Right atrium auricular region (tissue), 2 donors: Measurements from ENCODE around the gene MAP2K6. TPM values are rescaled to one million over a fixed set of nuclear protein-coding genes. Genes with fewer than 3 reads are reported as not detected.

Experiments used
- DNase-seq: peaks from one replicate; pipeline ENCODE4 v3.0.0-alpha.2; 2019; ENCODE audit warnings: low spot score
- H3K27ac ChIP-seq, 2 donors: fragments of 200-600 bp; sonication (generic); 1 replicate in 1 of 2; 2 replicates in 1 of 2; pipeline ENCODE4 v1.5.1; 2016 to 2019
- H3K27me3 ChIP-seq, 2 donors: fragments of 200-600 bp; sonication (generic); one replicate each; pipeline versions ENCODE4 v1.5.1 to v1.6.0; 2017 to 2019
- H3K36me3 ChIP-seq: fragments of 200-600 bp; sonication (generic); one replicate; pipeline ENCODE4 v1.5.1; 2016
- H3K4me1 ChIP-seq, 2 donors: fragments of 200-600 bp; sonication (generic); one replicate each; pipeline versions ENCODE4 v1.5.1 to v1.6.0; 2017 to 2019
- H3K4me3 ChIP-seq, 2 donors: fragments of 200-600 bp; sonication (generic); 1 replicate in 1 of 2; 2 replicates in 1 of 2; pipeline ENCODE4 v1.5.1; 2017 to 2019; ENCODE audit warnings: mild to moderate bottlenecking in 1 of 2, moderate library complexity in 1 of 2
- H3K9me3 ChIP-seq, 2 donors: fragments of 200-600 bp; sonication (generic); one replicate each; pipeline ENCODE4 v1.5.1; 2019
- CTCF ChIP-seq, 2 donors: fragments of 200-600 bp; sonication (generic); IDR thresholded peaks; one replicate each; pipeline ENCODE4 v1.5.1; 2019; ENCODE audit warnings: antibody characterized with exemption in 2 of 2
- total RNA-seq, 2 donors: library from RNA; depleted of rRNA; stranded (reverse); fragments of >200 nt; gene quantifications; one replicate each; pipeline ENCODE4 v1.1.0, GENCODE V29; 2016

Gene MAP2K6
- total RNA-seq, 2 donors from 2014 or later, result 0.90 to 5.3 TPM

- Histone ChIP-seq H3K4me1 (peaks cover 0 to 27% of the 10 kb centered on the region in 2 donors), H3K36me3 (no peaks in the 10 kb centered on the region), H3K27ac (no peak overlapping the region), H3K27me3 (no peaks in the 10 kb centered on the region), H3K4me3 (no peak overlapping the region), H3K9me3 (no peaks in the 10 kb centered on the region)
- no peak for DNase-seq
- TF ChIP-seq CTCF (IDR thresholded peaks at IDR 0.05), result no peak
Observed at GRCh38 chr17:69417545-69418483, 3.3 kb downstream of the MAP2K6 start.

GRCh38 chr17:69418535-69418934 lies 4.0 kb downstream of the MAP2K6 start:
- peaks cover 0 to 27% of the 10 kb centered on the region in 2 donors for H3K4me1 ChIP-seq
- DNase-seq, result no peak
- no peaks in the 10 kb centered on the region for H3K27me3 ChIP-seq
- no peak overlapping the region for H3K4me3 ChIP-seq
- no peak overlapping the region for H3K27ac ChIP-seq
- no peaks in the 10 kb centered on the region for H3K36me3 ChIP-seq
- TF ChIP-seq CTCF (IDR thresholded peaks at IDR 0.05), result no peak
- H3K9me3 ChIP-seq, result no peaks in the 10 kb centered on the region

- no peak for TF ChIP-seq CTCF (IDR thresholded peaks at IDR 0.05)
- Histone ChIP-seq H3K36me3 (no peaks in the 10 kb centered on the region), H3K27me3 (no peaks in the 10 kb centered on the region), H3K9me3 (no peaks in the 10 kb centered on the region), H3K4me3 (no peak overlapping the region), H3K27ac (no peak overlapping the region), H3K4me1 (no peaks in the 10 kb centered on the region)
- no peak for DNase-seq
Observed at GRCh38 chr17:69423450-69423849, 9.0 kb downstream of the MAP2K6 start.

GRCh38 chr17:69424287-69425041 lies 10.0 kb downstream of the MAP2K6 start:
- DNase-seq, result no peak
- Histone ChIP-seq H3K36me3 (no peaks in the 10 kb centered on the region), H3K27me3 (no peaks in the 10 kb centered on the region), H3K27ac (no peak overlapping the region), H3K4me3 (no peak overlapping the region), H3K4me1 (no peaks in the 10 kb centered on the region), H3K9me3 (no peaks in the 10 kb centered on the region)
- TF ChIP-seq CTCF (IDR thresholded peaks at IDR 0.05), result no peak

- no peaks in the 10 kb centered on the region for H3K27me3 ChIP-seq
- no peak for TF ChIP-seq CTCF (IDR thresholded peaks at IDR 0.05)
Observed at GRCh38 chr17:69425978-69426377, 11.5 kb downstream of the MAP2K6 start.

More at GRCh38 chr17:69425978-69426377, 11.5 kb downstream of the MAP2K6 start:
- Histone ChIP-seq H3K27ac (no peak overlapping the region), H3K4me1 (no peaks in the 10 kb centered on the region), H3K36me3 (no peaks in the 10 kb centered on the region), H3K4me3 (no peak overlapping the region), H3K9me3 (no peaks in the 10 kb centered on the region)
- no peak for DNase-seq
